Measurements from ENCODE around the gene UBE2F.

DNA sequence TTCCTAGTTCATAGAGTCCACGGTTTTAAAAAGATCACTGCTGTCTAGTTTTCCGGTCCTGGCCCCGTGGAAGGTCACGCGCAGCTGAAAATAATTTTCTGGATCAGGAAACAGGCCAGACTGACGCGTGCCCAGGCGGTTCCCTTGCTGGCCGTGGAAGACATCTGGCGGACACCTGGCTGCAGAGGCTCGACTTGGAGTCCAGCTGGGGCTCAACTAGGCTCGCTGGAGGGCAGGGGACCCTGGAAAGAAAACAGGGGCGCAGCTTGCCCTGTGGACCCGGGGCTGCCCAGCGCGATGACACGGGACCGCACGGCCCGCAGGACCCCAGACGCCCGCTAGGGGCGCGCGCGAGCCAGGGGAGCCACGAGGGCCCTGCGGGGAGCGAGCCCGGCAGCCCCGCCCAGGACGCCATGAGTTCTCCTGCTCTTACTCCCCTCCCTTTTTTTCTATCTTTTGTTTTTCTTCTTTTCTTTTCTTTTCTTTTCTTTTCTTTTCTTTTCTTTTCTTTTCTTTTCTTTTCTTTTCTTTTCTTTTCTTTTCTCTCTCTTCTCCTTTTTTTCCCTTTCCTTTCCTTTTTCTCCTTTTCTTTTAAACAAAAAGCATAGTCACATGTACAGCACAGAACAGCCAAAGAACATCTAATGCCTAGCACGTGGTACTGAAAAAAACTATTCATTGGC is 43.2 kb upstream of the UBE2F start:
- TF ChIP-seq POLR2A (IDR thresholded peaks at IDR 0.05) (no peak), CTCF (IDR thresholded peaks at IDR 0.05) (peak; percentile 58 to 84 (median 62))

Measured in breast epithelium (tissue), 3 donors.